Body of pancreas (tissue), 4 donors: ENCODE data around the gene CIRBP.

ENCODE experiments used
- CTCF ChIP-seq, 7 experiments: fragments of 450-650 bp in 4 of 7; fragments of 200-600 bp in 3 of 7; sonication (generic) in 3 of 7; IDR thresholded peaks; one replicate each; pipeline ENCODE4 v1.5.1; 2016 to 2019; ENCODE audit warnings: antibody characterized with exemption in 7 of 7
- POLR2A ChIP-seq, 3 donors: fragments of 450-650 bp; IDR thresholded peaks; one replicate each; pipeline ENCODE4 v1.6.1; 2016; ENCODE audit warnings: antibody characterized with exemption in 3 of 3, mild to moderate bottlenecking in 2 of 3

- no peak for TF ChIP-seq CTCF (IDR thresholded peaks at IDR 0.05)
- TF ChIP-seq POLR2A (IDR thresholded peaks at IDR 0.05): no peak
These were observed 18.5 kb downstream of the CIRBP start for GRCh38 chr19:1287354-1288225.
